HS-27A (cell line): ENCODE results near the gene IDH3A.

Source experiments
- DNase-seq: peaks from one replicate; pipeline ENCODE4 v3.0.0-alpha.2; 2012; ENCODE audit warnings: low read depth, missing footprints

The IDH3A gene

GRCh38 chr15:78149068-78149804 lies at the start of gene IDH3A:
Gene IDH3A (plus strand): TSS chr15:78149362. CDS start chr15:78149404, 42 bp downstream.
- DNase-seq = peak; percentile 90

- DNase-seq = no peak
These were observed 48.3 kb upstream of the IDH3A start for GRCh38 chr15:78100886-78101285.

- no peak for DNase-seq
These were observed 47.6 kb upstream of the IDH3A start for GRCh38 chr15:78101423-78102105.

GRCh38 chr15:78102211-78102610 lies 47.0 kb upstream of the IDH3A start:
- DNase-seq = no peak

- DNase-seq = no peak
These were observed 46.4 kb upstream of the IDH3A start for GRCh38 chr15:78102741-78103140.

GRCh38 chr15:78103406-78104118 lies 45.6 kb upstream of the IDH3A start:
- no peak for DNase-seq

GRCh38 chr15:78104119-78104479 lies 45.1 kb upstream of the IDH3A start:
- no peak for DNase-seq

GRCh38 chr15:78104566-78105475 lies 44.3 kb upstream of the IDH3A start:
- no peak for DNase-seq

- no peak for DNase-seq
These were observed 43.5 kb upstream of the IDH3A start for GRCh38 chr15:78105476-78106241.

- no peak for DNase-seq
These were observed 41.7 kb upstream of the IDH3A start for GRCh38 chr15:78107471-78107870.

GRCh38 chr15:78108300-78109084 lies 40.7 kb upstream of the IDH3A start:
- peak; percentile 72 for DNase-seq

GRCh38 chr15:78109156-78109555 lies 40.0 kb upstream of the IDH3A start:
- no peak for DNase-seq

GRCh38 chr15:78110096-78110495 lies 39.1 kb upstream of the IDH3A start:
- no peak for DNase-seq

- DNase-seq = no peak
These were observed 38.2 kb upstream of the IDH3A start for GRCh38 chr15:78110916-78111475.

- no peak for DNase-seq
These were observed 37.4 kb upstream of the IDH3A start for GRCh38 chr15:78111788-78112187.

- DNase-seq = no peak
These were observed 36.6 kb upstream of the IDH3A start for GRCh38 chr15:78112551-78112950.

- no peak for DNase-seq
These were observed 28.6 kb upstream of the IDH3A start for GRCh38 chr15:78120523-78120922.

GRCh38 chr15:78125267-78125666 lies 23.9 kb upstream of the IDH3A start:
- no peak for DNase-seq

GRCh38 chr15:78127882-78128281 lies 21.3 kb upstream of the IDH3A start:
- no peak for DNase-seq
